Adrenal gland (tissue), 5 donors: ENCODE measurements around the gene TNFRSF19.

Source experiments
- POLR2A ChIP-seq, 2 donors: fragments of 450-650 bp; IDR thresholded peaks; one replicate each; pipeline ENCODE4 v1.6.1; 2017; ENCODE audit warnings: antibody characterized with exemption in 2 of 2, mild to moderate bottlenecking in 2 of 2, moderate library complexity in 1 of 2
- TF ChIP-seq, protein P1 (sequence below), 6 experiments: fragments of 450-650 bp in 4 of 6; fragments of 200-600 bp in 2 of 6; sonication (generic) in 1 of 6; IDR thresholded peaks; 1 replicate in 5 of 6; 2 replicates in 1 of 6; pipeline versions ENCODE4 v1.5.1 to v1.8.0; 2016 to 2021; ENCODE audit warnings: antibody characterized with exemption in 6 of 6, mild to moderate bottlenecking in 2 of 6, moderate library complexity in 1 of 6
- donor health status: DM: no; HTN: no; CAD: no.

DNA sequence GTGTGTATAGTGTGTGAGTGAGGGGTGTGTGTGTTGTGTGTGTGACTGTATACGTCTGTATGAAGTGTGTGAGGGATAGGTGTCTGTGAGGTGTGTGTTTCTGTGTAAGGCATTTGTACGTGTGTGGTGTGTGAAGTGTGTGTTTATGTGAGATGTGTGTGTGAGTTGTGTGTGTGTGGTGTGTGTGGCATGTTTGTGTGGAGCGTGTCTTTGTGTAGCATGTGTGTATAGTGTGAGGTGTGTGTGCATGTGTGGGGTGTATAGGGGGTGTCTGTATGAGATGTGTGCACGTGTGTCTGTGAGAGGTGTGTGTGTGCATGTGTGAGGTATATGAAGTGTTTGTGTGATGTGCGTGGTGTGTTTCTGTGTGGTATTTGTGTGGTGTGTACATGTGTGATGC is 13.2 kb upstream of the TNFRSF19 start:
- TF ChIP-seq, protein P1, sequence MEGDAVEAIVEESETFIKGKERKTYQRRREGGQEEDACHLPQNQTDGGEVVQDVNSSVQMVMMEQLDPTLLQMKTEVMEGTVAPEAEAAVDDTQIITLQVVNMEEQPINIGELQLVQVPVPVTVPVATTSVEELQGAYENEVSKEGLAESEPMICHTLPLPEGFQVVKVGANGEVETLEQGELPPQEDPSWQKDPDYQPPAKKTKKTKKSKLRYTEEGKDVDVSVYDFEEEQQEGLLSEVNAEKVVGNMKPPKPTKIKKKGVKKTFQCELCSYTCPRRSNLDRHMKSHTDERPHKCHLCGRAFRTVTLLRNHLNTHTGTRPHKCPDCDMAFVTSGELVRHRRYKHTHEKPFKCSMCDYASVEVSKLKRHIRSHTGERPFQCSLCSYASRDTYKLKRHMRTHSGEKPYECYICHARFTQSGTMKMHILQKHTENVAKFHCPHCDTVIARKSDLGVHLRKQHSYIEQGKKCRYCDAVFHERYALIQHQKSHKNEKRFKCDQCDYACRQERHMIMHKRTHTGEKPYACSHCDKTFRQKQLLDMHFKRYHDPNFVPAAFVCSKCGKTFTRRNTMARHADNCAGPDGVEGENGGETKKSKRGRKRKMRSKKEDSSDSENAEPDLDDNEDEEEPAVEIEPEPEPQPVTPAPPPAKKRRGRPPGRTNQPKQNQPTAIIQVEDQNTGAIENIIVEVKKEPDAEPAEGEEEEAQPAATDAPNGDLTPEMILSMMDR (IDR thresholded peaks at IDR 0.05), result no peak
- no peak for TF ChIP-seq POLR2A (IDR thresholded peaks at IDR 0.05)
